HG03135 (cell line): Measurements from ENCODE around the gene CAPN3.
"Not testable (repeated sequence)": the region's sequence is repeated elsewhere in the genome, so short reads cannot be mapped to it uniquely, and the experiment has no call there.

ENCODE experiments used
- ATAC-seq: cut with Tn5 transposase; IDR thresholded peaks from one replicate; pipeline ENCODE4 v1.9.1; 2021; ENCODE audit warnings: mild to moderate bottlenecking, moderate library complexity; ENCODE audit not compliant: unreplicated experiment

CAPN3 gene

GRCh38 chr15:42359249-42359648, at the start of gene CAPN3:
Gene CAPN3 (plus strand): TSS chr15:42359501. CDS start chr15:42359806, 305 bp downstream.
- no peak for ATAC-seq

- ATAC-seq = no peak
Measured at GRCh38 chr15:42313463-42313862, 45.8 kb upstream of the CAPN3 start.

GRCh38 chr15:42314818-42315217, 44.5 kb upstream of the CAPN3 start:
- no peak for ATAC-seq

GRCh38 chr15:42315521-42315920, 43.8 kb upstream of the CAPN3 start:
- no peak for ATAC-seq

- not testable (repeated sequence) for ATAC-seq
Measured at GRCh38 chr15:42316282-42316805, 43.0 kb upstream of the CAPN3 start.

- ATAC-seq = no peak
Measured at GRCh38 chr15:42319206-42319605, 40.1 kb upstream of the CAPN3 start.

GRCh38 chr15:42324308-42324707, 35.0 kb upstream of the CAPN3 start:
- ATAC-seq = no peak

GRCh38 chr15:42329161-42329560, 30.1 kb upstream of the CAPN3 start:
- ATAC-seq = no peak

- ATAC-seq = no peak
Measured at GRCh38 chr15:42329992-42330391, 29.3 kb upstream of the CAPN3 start.

GRCh38 chr15:42331235-42331634, 28.1 kb upstream of the CAPN3 start:
- no peak for ATAC-seq

GRCh38 chr15:42332331-42332730, 27.0 kb upstream of the CAPN3 start:
- no peak for ATAC-seq

- no peak for ATAC-seq
Measured at GRCh38 chr15:42335074-42335473, 24.2 kb upstream of the CAPN3 start.

GRCh38 chr15:42336650-42337049, 22.7 kb upstream of the CAPN3 start:
- ATAC-seq = not testable (repeated sequence)

GRCh38 chr15:42337104-42337503, 22.2 kb upstream of the CAPN3 start:
- not testable (repeated sequence) for ATAC-seq

GRCh38 chr15:42338500-42338899, 20.8 kb upstream of the CAPN3 start:
- no peak for ATAC-seq

- no peak for ATAC-seq
Measured at GRCh38 chr15:42343596-42344232, 15.6 kb upstream of the CAPN3 start.

GRCh38 chr15:42344763-42345162, 14.5 kb upstream of the CAPN3 start:
- no peak for ATAC-seq

GRCh38 chr15:42345504-42345903, 13.8 kb upstream of the CAPN3 start:
- no peak for ATAC-seq

- ATAC-seq = no peak
Measured at GRCh38 chr15:42348083-42348482, 11.2 kb upstream of the CAPN3 start.

- no peak for ATAC-seq
Measured at GRCh38 chr15:42349186-42349585, 10.1 kb upstream of the CAPN3 start.

- ATAC-seq = no peak
Measured at GRCh38 chr15:42352401-42352800, 6.9 kb upstream of the CAPN3 start.

GRCh38 chr15:42353061-42353460, 6.2 kb upstream of the CAPN3 start:
- ATAC-seq = no peak

- ATAC-seq = no peak
Measured at GRCh38 chr15:42354824-42355223, 4.5 kb upstream of the CAPN3 start.
